ENCODE results near the gene FMO5. TPM values are rescaled to one million over a fixed set of nuclear protein-coding genes. Genes with fewer than 3 reads are reported as not detected.

The FMO5 gene
- total RNA-seq, 2 donors from 2014 or later, result 1.9 to 4.7 TPM

DNA sequence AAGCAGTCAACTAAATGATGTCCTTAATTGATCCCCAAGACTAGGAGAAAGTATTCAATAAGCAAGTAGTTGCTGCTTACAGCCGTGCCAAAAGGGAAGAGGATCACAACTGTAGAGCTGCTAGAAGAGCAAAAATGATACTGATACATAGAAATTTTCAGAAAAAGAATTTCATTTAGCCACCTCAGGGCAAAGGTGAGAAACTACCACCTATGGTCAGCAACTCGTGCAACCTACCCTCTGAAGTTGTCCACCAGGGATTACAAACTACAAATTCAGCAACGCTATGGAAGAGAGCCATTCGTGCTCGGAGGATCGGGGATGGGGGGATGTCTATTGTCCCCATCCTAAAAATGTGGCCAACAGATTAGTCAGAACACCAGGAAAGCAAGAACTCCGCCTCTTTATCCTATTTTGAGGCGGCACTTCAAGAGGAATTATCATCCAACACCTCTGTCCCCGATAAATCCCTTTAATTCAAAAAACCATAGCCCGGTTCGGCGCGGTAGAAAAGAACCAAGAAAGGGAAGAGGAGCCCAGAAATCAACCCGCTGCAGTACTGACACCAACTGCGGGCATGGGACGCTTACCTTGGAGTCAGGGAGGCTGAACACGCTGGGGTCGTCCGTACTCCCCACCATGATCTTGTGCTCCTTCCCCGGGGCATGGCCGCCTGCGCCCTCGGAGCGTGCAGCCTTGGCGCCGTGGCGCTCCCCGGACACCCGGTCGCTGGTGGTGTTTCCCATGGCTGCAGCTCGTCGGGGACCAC is 53.6 kb downstream of the FMO5 start:
- Histone ChIP-seq H3K4me1 (ENCODE audit: control insufficient read depth in 1 of 2, low read depth in 2 of 2) (peaks cover 13 to 50% of the 10 kb centered on the region in 2 donors), H3K27ac (peak overlapping the region; percentile 93 to 98), H3K4me3 (peak overlapping the region; percentile 86), H3K27me3 (replicated peaks; ENCODE audit: insufficient read depth) (no peaks in the 10 kb centered on the region), H3K9me3 (no peaks in the 10 kb centered on the region), H3K36me3 (peaks cover under 1% of the 10 kb centered on the region)
- DNase-seq (ENCODE audit: low spot score) (no peak), ATAC-seq (ENCODE audit: insufficient number of reproducible peaks, low FRiP score, low read depth) (no peak)
- TF ChIP-seq, protein P1, sequence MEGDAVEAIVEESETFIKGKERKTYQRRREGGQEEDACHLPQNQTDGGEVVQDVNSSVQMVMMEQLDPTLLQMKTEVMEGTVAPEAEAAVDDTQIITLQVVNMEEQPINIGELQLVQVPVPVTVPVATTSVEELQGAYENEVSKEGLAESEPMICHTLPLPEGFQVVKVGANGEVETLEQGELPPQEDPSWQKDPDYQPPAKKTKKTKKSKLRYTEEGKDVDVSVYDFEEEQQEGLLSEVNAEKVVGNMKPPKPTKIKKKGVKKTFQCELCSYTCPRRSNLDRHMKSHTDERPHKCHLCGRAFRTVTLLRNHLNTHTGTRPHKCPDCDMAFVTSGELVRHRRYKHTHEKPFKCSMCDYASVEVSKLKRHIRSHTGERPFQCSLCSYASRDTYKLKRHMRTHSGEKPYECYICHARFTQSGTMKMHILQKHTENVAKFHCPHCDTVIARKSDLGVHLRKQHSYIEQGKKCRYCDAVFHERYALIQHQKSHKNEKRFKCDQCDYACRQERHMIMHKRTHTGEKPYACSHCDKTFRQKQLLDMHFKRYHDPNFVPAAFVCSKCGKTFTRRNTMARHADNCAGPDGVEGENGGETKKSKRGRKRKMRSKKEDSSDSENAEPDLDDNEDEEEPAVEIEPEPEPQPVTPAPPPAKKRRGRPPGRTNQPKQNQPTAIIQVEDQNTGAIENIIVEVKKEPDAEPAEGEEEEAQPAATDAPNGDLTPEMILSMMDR (IDR thresholded peaks at IDR 0.05), result no peak

DNA sequence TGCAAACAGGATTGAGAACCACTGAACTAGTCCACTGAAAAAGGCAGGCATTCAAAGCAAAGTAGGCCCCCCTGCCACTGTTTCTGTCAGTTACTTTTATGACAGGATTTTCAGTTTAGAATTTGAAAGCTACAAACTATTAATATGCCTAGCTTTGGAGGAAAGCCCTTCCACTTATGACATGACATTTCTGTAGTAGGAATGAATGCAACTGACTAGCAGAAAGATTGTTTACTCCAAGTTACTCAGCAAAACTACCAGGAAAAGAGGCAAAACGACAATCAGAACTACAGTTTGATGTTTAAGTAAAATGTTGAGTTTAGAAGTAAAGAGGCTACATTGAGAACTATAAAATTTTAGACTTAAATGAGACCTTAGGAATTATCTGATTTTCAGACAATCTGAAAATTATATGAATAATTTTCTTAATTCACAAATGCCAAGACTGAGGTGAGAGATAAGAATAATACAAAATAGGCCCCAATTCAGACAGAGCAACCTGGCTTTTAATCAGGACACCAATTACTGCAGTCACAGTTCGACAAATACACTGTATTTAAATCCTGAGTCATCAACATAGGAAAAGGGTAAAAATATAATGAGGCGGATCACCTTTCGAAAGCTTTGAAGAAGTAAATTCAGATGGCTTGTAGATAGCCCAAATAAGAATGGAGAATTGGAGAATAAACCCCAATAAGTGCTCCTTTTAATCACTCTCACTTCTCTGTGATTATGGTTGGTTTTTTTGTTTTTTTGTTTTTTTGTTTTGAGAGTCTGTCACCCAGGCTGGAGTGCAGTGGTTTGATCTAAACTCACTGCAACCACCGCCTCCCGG is 55.1 kb downstream of the FMO5 start:
- no peak for DNase-seq (ENCODE audit: low spot score)
- Histone ChIP-seq H3K4me1 (ENCODE audit: control insufficient read depth in 1 of 2, low read depth in 2 of 2) (peaks cover 13 to 50% of the 10 kb centered on the region in 2 donors), H3K9me3 (no peaks in the 10 kb centered on the region), H3K27me3 (replicated peaks; ENCODE audit: insufficient read depth) (no peaks in the 10 kb centered on the region), H3K4me3 (peak overlapping the region; percentile 86), H3K27ac (no peak overlapping the region), H3K36me3 (peaks cover 7% of the 10 kb centered on the region)
- no peak for ATAC-seq (ENCODE audit: insufficient number of reproducible peaks, low FRiP score, low read depth)
- TF ChIP-seq, protein P1 (IDR thresholded peaks at IDR 0.05), result no peak

DNA sequence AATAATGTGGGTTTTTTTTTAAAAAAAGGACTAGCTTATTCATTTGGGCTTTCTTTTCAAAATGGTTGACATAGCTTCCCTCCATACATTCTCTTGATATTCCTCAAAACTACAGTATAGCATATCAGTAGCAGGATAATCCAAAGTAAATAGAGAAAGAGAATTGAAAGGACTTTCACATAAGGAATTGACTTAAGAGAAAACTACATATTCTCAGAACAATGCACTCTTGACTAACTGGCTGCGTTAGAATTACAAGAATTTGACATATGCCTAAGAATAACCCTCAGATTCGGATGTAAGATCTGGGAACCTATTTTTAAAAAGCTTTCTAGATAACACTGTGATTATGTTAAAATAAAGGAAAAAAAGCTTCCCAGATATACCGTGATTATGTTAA is 56.0 kb downstream of the FMO5 start:
- Histone ChIP-seq H3K9me3 (no peaks in the 10 kb centered on the region), H3K27me3 (replicated peaks; ENCODE audit: insufficient read depth) (no peaks in the 10 kb centered on the region), H3K4me1 (ENCODE audit: control insufficient read depth in 1 of 2, low read depth in 2 of 2) (peaks cover 13 to 48% of the 10 kb centered on the region in 2 donors), H3K27ac (no peak overlapping the region), H3K4me3 (no peak overlapping the region), H3K36me3 (peaks cover 7% of the 10 kb centered on the region)
- ATAC-seq (ENCODE audit: insufficient number of reproducible peaks, low FRiP score, low read depth) (no peak), DNase-seq (ENCODE audit: low spot score) (no peak)
- TF ChIP-seq, protein P1 (IDR thresholded peaks at IDR 0.05), result no peak

DNA sequence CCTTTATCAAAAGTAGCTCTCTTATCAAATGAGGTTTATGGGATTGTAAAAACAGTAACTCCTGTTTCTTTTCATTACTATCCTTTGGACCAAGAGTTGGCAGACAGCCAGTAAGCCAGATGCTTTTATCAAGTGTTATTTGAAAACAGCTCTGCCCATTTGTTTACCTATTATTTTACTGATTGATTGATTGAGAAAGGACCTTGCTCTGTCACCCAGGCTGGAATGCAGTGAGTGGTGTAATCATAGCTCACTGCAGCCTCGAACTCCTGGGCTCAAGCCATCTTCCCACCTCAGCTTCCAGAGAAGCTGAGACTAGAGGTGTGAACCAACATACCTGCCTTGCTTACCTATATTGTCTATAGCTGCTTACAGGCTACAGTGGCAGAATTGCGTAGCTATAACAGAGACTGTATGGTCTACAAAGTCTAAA is 56.5 kb downstream of the FMO5 start:
- ATAC-seq (ENCODE audit: insufficient number of reproducible peaks, low FRiP score, low read depth) (no peak), DNase-seq (ENCODE audit: low spot score) (no peak)
- H3K4me3 ChIP-seq, result no peak overlapping the region
- TF ChIP-seq, protein P1 (IDR thresholded peaks at IDR 0.05), result no peak
- no peaks in the 10 kb centered on the region for H3K9me3 ChIP-seq
- no peaks in the 10 kb centered on the region for H3K27me3 ChIP-seq (replicated peaks; ENCODE audit: insufficient read depth)
- H3K36me3 ChIP-seq, result peaks cover 7% of the 10 kb centered on the region
- H3K4me1 ChIP-seq (ENCODE audit: control insufficient read depth in 1 of 2, low read depth in 2 of 2), result peaks cover 13 to 43% of the 10 kb centered on the region in 2 donors
- H3K27ac ChIP-seq, result no peak overlapping the region

DNA sequence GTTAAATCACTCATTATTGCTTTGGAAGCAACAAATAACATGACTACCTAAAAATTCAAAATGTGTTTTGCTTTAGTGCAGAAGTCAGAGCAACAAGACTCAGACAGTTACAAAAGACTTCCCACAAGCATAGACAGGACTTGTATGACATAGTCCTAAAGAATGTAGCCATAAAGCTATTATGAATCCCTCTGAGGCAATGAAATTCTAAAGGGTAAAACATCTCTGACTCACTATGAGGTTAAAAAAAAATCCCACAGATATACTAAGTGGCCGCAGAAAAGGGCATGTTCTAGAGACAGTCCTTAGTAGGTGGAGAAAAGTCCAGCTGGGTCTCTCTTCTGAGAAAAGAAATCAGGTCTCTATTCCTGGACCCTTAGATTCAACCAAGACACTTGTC is 57.8 kb downstream of the FMO5 start:
- peaks cover 7% of the 10 kb centered on the region for H3K36me3 ChIP-seq
- H3K27ac ChIP-seq, result peak overlapping the region in 1 of 2 donors; percentile 14
- H3K4me3 ChIP-seq, result no peak overlapping the region
- ATAC-seq (ENCODE audit: insufficient number of reproducible peaks, low FRiP score, low read depth), result peak; percentile 51
- H3K4me1 ChIP-seq (ENCODE audit: control insufficient read depth in 1 of 2, low read depth in 2 of 2), result peaks cover 13 to 37% of the 10 kb centered on the region in 2 donors
- no peaks in the 10 kb centered on the region for H3K9me3 ChIP-seq
- TF ChIP-seq, protein P1 (IDR thresholded peaks at IDR 0.05), result no peak
- no peak for DNase-seq (ENCODE audit: low spot score)
- no peaks in the 10 kb centered on the region for H3K27me3 ChIP-seq (replicated peaks; ENCODE audit: insufficient read depth)
